ENCODE measurements around the gene JUN. TPM values are rescaled to one million over a fixed set of nuclear protein-coding genes. Genes with fewer than 3 reads are reported as not detected.

The JUN gene
- polyA plus RNA-seq, 4 donors: 55.4 to 214 (median 88.0) TPM

Other genes with a start within 250 kb of the JUN start
- 10 to 100 TPM; 24.6 to 40.1 (median 36.1) TPM for gene OMA1, start 237.3 kb downstream of the JUN start, polyA plus RNA-seq (ENCODE audit: insufficient read length in 4 of 4)
- gene TACSTD2, start 206.8 kb downstream of the JUN start, polyA plus RNA-seq (ENCODE audit: insufficient read length in 4 of 4): 10 to 100 TPM; 27.4 to 53.8 (median 40.4) TPM
- gene MYSM1, start 84.0 kb downstream of the JUN start, polyA plus RNA-seq (ENCODE audit: insufficient read length in 4 of 4): 10 to 100 TPM; 24.5 to 55.3 (median 34.7) TPM